HT1080 (cell line): Measurements from ENCODE around the gene CSF2RB. TPM values are rescaled to one million over a fixed set of nuclear protein-coding genes. Genes with fewer than 3 reads are reported as not detected.

Experiments used
- DNase-seq: peaks from one replicate; pipeline ENCODE4 v3.0.0-alpha.2; 2015; ENCODE audit warnings: low read depth
- total RNA-seq: library from RNA; depleted of rRNA; stranded (reverse); fragments of >200 nt; shearing (Covaris generic); gene quantifications from 2 replicates; pipeline ENCODE4 v1.2.3, GENCODE V29; 2014

CSF2RB gene
- total RNA-seq, 1 experiment from 2014 or later, result not detected

GRCh38 chr22:36887162-36887561, 26.3 kb upstream of the CSF2RB start:
- DNase-seq, result no peak

DNA sequence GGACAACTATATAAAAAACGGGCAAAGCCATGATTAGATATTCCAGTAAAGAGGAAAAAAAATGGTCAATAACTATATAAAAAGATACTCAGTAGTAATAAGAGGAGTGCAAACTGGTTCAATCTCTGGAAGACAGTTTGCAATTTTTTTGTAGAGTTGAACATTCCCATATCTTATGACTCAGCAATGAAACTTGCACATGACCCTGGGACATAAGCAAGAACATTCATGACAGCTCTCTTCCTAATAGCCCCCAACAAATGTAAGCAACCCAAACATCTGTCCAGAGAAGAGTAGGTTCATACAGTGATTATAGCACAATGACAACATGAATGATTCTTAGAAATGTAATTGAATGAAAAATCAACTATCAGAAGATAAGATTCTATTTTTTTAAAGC, 21.8 kb upstream of the CSF2RB start:
- DNase-seq, result no peak

DNA sequence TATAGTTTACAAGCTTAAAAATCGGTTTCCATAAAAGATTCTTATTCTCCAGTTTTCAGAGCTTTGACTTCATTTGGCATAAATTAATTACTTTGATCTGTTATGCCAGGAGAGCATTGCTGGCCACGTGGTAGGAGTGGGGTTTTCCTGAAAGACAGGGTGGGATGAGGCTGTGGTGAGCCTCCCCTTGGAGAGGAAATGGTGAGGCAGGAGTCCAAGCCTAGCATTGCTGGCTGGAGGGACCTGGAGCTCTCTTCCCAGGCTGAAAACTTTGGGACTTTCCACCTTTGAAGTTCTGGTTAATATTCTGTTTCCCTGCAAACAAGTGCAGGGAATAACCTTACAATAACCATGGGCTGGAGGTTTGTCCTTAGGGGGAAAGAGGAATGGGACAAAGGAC, 21.1 kb upstream of the CSF2RB start:
- no peak for DNase-seq

GRCh38 chr22:36893262-36893661, 20.2 kb upstream of the CSF2RB start:
- DNase-seq, result no peak

DNA sequence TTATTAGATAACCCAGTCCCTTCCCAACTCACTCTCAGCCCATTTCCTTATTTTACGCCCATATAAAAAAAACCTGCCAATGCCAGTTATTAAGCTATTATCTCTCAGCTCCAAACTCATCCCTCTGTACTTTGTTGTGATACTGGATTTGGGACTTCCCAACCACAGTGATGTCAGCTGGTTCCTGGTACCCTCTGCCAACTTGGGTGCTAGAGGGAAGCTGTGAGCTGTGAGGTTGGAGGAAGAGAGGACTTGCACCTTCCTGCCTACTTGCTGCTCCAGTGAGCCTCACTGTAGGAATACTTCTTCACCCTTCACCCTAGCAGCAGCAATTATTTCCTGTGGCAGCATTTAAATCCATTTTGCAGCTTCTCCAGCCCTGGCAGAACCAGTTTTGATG, 19.2 kb upstream of the CSF2RB start:
- DNase-seq, result no peak

DNA sequence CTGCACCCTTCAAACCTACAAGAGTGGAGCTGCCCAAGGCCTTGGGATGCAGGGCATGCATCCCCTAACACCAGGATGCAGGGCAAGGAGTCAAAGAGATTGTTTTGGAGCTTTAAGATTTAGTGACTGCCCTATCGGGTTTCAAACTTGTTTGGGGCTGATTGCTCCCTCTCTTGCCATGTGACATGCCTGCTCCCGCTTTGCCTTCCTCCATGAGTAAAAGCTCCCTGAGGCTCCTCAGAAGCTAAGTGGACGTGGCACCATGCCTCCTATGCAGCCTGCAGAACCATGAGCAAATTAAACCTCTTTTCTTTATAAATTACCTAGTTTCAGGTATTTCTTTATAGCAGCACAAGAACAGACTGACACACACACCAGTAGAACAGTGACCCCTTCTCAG, 15.8 kb upstream of the CSF2RB start:
- no peak for DNase-seq

- no peak for DNase-seq
Measured at GRCh38 chr22:36898690-36899089, 14.7 kb upstream of the CSF2RB start.

DNA sequence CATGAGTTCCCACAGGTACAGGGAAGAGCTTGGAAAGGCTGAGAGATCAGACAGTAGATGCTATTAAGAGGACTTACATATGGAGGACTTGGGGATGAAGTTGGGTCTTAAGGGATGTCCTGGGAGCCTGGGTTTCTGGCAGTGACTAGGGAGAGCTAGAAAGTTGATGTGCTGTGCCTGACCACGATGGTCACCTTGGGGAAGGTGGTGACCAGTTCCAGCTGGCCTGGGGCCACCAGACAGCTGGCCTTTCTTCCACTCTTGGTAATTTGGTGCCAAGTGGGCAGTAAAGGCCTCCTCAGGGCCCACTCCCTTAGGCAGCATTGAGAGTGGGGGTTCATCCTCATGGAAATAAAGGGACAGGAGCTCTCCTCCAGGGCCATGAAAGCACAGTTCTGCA, 13.9 kb upstream of the CSF2RB start:
- no peak for DNase-seq

GRCh38 chr22:36900225-36900624, 13.2 kb upstream of the CSF2RB start:
- no peak for DNase-seq

DNA sequence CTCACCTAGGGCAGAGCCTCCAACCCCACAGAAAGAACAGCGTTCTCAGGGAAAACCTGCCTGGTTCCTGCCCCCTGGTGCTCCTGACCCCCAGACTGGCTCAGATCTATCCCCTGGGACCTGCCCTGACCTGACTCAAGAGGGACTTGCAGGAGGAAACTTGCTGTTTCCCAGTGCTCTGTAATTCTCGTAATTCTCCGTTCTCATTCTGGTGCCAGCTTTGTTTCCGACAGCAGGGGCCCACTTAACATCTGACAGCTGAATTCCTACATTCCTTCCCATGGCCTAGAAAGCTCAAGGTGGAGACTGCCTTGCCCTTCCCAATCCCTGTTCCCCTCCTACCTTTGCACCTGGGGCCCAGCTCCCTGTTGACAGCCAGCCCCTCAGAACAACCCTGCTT, 12.5 kb upstream of the CSF2RB start:
- no peak for DNase-seq

GRCh38 chr22:36901411-36902142, 11.9 kb upstream of the CSF2RB start:
- no peak for DNase-seq

- no peak for DNase-seq
Measured at GRCh38 chr22:36902143-36902926, 11.1 kb upstream of the CSF2RB start.

DNA sequence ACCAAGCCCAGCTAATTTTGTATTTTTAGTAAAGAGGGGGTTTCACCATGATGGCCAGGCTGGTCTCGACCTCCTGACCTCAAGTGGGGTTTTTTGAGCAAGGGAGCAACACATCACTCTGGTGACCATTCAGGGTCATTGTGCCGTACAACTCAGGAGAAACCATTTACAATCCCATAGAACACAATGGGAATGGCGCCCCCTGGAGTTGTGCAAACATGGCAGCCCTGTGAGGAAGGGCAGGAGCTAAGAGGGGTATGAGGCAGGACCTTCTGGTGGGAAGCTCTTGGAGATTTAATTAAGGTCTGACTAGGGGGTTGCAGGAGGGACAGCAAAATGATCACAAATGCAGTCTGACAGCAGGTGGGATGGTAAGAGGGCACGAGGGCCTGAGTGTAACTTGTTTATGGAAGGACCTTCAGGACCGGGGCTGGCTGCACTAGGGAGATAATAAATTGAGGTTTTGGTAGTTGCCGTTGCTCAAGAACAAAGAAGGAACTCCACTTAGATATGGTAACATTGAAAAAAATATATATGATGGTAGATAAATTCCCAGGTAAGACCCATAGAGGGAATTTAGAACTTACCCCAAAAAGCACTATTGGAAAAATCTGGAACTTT, 9.1 kb upstream of the CSF2RB start:
- no peak for DNase-seq

DNA sequence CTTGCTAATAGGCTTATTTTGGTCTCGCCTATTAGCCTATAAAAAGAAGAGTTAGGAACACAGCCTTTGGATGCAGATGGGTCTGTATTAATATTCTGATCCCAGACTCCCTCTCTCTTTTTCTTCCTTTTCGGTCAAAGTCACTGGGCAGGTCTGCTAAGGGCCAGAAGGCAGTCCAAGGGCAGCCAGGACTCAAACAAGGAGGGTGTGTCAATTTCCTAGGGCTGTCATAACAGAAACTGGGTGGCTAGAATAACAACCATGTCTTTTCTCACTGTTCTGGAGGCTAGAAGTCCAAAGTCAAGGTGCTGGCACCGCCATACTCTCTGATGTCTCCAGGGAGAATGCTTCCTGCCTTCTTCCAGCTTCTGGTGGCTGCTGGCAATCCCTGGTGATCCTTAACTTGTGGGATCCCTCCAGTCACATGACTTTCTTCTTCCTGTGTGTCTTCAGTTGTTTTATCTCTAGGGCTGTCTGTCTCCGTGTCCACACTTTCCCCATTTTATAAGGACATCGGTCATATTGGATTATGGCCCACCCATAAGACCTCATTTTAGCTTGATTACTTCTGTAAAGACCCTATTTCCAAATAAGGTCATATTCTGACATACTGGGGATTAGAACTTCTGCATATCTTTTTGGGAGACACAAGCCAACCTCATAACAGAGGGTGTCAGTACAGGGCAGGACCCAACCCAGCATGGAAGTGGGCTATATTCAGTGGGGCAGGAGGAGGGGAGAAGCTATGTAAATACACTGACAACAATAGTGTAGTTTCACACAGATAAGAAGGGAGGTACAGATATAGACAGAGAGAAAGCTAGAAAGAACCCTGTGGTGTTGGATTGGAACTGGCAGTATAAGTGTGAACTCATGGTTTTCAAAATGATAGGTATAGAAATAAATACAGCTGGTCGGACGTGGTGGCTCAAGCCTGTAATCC, 5.9 kb upstream of the CSF2RB start:
- no peak for DNase-seq

- no peak for DNase-seq
Measured at GRCh38 chr22:36910461-36910860, 3.0 kb upstream of the CSF2RB start.

DNA sequence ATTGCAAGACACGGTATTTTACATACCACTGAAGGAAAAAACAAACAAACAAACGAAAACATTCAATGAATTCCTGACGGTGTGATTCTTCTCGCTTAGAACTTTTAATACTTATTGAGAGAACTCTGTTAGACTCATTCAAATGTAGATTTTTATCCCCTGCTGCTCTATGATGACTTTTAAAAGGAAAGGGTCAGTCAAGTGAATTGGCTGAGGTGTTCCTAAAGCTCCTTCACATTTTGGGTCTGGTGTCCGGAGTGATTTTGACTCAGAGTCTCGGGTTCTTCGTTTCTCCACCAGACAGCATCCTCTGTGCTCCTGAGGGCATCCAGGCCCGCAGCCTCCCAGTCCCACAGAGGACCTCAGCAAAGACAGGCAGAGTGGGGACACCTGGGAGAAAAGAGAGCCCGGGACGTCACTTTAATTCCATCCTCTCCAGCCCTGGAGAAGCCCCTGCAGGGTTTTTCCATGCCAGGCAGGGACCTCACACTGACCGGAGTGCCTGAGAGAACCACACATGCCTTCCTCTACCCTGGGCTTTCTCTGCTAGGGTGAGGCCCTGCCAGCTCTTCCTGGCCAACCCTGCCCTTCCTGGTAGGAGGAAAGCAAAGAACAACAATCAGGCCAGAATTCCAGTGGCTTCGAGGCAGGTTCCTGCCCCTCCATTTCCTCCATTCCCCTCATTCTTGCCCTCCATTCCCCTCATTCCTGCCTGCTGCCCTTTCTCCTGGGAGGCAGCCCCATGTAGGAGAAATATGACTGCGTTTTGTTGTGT, 1.4 kb upstream of the CSF2RB start:
- DNase-seq, result no peak

GRCh38 chr22:36912694-36913426, 568 bp upstream of the CSF2RB start:
- DNase-seq, result no peak

DNA sequence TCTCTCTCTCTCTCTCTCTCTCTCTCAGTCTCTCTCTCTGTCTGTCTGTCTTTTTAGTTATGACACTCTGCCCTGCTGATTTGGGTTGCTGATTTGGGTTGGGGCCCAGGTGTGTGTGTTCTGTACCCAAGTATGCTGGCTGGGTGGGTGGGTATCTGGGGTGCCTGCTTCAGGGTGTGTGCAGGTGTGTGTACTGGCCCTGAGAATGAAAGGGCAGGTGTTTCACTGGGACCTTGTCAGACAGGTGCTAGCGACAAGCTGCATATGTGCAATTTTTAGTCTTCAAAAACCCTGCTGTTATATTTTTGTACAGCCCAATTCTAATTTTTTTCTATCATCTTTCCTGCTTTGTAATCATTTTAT, 943 bp downstream of the CSF2RB start:
- DNase-seq, result no peak

DNA sequence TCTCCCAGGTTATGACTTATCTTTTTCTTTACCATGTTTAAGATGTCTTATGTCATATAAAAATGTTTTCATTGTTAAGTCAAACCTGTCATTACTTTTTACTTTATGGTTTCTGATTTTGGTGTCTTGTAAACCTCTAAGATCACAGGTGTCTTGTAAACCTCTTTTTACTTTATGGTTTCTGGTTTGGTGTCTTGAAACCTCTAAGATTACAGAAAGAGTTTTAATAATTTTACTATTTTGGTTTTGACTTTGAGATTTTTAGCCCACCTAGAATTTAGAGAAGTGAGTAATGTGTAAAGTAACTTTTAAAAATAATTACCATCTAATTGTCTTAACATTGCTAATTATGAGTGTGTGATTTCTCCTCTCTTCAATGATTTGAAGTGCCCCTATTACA, 2.6 kb downstream of the CSF2RB start:
- DNase-seq, result no peak
